GM12875 (cell line): Measurements from ENCODE around the gene FGF1.

Experiments
- H3K4me3 ChIP-seq: one replicate; pipeline ENCODE4 v1.5.1; 2011; ENCODE audit warnings: low read depth, low read length, control low read depth
- CTCF ChIP-seq: IDR thresholded peaks from 2 replicates; pipeline ENCODE4 v1.5.1; 2011; ENCODE audit warnings: low read depth, mild to moderate bottlenecking, control low read depth, inconsistent platforms, low read length, moderate library complexity, borderline replicate concordance; ENCODE audit not compliant: insufficient read depth

The FGF1 gene

GRCh38 chr5:142688281-142688989 lies 2.5 kb upstream of the FGF1 start:
- no peak for TF ChIP-seq CTCF
- H3K4me3 ChIP-seq = no peak overlapping the region

GRCh38 chr5:142686968-142687367 lies 1.1 kb upstream of the FGF1 start:
- TF ChIP-seq CTCF = no peak
- H3K4me3 ChIP-seq = no peak overlapping the region

GRCh38 chr5:142686210-142686734 lies 382 bp upstream of the FGF1 start:
- TF ChIP-seq CTCF = no peak
- H3K4me3 ChIP-seq = no peak overlapping the region

GRCh38 chr5:142684508-142685041 lies 1.3 kb downstream of the FGF1 start:
- no peak overlapping the region for H3K4me3 ChIP-seq
- TF ChIP-seq CTCF = no peak

- H3K4me3 ChIP-seq = no peak overlapping the region
- no peak for TF ChIP-seq CTCF
Observed at GRCh38 chr5:142683881-142684505, 1.9 kb downstream of the FGF1 start.

- no peak for TF ChIP-seq CTCF
- no peak overlapping the region for H3K4me3 ChIP-seq
Observed at GRCh38 chr5:142683116-142683515, 2.8 kb downstream of the FGF1 start.
